ENCODE measurements around the gene PLAC1. TPM values are rescaled to one million over a fixed set of nuclear protein-coding genes. Genes with fewer than 3 reads are reported as not detected.

PLAC1 gene
- total and polyA plus RNA-seq, 2 of the 13 experiments (the other 11 are each of a cell fraction or from before 2014, with no cell fraction given) = 0.40 to 2.7 TPM

DNA sequence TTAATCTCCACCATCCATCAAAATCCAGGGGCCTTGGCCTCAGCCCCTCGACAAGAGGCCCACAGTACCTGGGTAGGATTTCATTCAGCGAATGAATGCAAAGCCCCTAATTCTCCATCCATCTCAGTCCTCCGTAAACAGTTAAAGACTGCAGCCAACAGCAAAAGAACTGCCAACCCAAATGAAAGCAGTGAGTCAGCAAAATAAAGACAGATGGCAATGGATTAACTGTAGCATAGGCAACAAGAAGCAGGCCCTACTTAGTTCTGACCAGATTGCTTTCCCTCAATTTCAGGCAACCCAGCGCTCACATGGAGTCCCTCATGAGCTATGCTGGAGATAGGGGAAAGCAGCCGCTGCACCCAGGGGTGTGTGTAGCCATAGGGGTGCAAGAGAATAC, 21.4 kb downstream of the PLAC1 start:
- no peaks in the 10 kb centered on the region for H4K20me1 ChIP-seq (ENCODE audit: insufficient read depth, low read length)
- BruUV-seq (replicated peaks) = no TSS peak
- TF ChIP-seq, protein P1, sequence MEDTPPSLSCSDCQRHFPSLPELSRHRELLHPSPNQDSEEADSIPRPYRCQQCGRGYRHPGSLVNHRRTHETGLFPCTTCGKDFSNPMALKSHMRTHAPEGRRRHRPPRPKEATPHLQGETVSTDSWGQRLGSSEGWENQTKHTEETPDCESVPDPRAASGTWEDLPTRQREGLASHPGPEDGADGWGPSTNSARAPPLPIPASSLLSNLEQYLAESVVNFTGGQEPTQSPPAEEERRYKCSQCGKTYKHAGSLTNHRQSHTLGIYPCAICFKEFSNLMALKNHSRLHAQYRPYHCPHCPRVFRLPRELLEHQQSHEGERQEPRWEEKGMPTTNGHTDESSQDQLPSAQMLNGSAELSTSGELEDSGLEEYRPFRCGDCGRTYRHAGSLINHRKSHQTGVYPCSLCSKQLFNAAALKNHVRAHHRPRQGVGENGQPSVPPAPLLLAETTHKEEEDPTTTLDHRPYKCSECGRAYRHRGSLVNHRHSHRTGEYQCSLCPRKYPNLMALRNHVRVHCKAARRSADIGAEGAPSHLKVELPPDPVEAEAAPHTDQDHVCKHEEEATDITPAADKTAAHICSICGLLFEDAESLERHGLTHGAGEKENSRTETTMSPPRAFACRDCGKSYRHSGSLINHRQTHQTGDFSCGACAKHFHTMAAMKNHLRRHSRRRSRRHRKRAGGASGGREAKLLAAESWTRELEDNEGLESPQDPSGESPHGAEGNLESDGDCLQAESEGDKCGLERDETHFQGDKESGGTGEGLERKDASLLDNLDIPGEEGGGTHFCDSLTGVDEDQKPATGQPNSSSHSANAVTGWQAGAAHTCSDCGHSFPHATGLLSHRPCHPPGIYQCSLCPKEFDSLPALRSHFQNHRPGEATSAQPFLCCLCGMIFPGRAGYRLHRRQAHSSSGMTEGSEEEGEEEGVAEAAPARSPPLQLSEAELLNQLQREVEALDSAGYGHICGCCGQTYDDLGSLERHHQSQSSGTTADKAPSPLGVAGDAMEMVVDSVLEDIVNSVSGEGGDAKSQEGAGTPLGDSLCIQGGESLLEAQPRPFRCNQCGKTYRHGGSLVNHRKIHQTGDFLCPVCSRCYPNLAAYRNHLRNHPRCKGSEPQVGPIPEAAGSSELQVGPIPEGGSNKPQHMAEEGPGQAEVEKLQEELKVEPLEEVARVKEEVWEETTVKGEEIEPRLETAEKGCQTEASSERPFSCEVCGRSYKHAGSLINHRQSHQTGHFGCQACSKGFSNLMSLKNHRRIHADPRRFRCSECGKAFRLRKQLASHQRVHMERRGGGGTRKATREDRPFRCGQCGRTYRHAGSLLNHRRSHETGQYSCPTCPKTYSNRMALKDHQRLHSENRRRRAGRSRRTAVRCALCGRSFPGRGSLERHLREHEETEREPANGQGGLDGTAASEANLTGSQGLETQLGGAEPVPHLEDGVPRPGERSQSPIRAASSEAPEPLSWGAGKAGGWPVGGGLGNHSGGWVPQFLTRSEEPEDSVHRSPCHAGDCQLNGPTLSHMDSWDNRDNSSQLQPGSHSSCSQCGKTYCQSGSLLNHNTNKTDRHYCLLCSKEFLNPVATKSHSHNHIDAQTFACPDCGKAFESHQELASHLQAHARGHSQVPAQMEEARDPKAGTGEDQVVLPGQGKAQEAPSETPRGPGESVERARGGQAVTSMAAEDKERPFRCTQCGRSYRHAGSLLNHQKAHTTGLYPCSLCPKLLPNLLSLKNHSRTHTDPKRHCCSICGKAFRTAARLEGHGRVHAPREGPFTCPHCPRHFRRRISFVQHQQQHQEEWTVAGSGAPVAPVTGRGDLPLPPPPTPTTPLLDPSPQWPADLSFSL (CRISPR knock-in tag; IDR thresholded peaks at IDR 0.05) = no peak
- TF ChIP-seq NFE2L2 (IDR thresholded peaks at IDR 0.05; ENCODE audit: low read length) (peak; percentile 20; the same call in 1 of the 2 replicates), MAFK (conservative IDR thresholded peaks at IDR 0.05 in 1 of 2, IDR thresholded peaks at IDR 0.05 in 1 of 2; ENCODE audit: low read length in 2 of 2) (peak; percentile 14 to 69; a peak in 2 of 4 replicates), RFXANK (CRISPR knock-in tag; IDR thresholded peaks at IDR 0.05) (no peak), MAFF (IDR thresholded peaks at IDR 0.05; ENCODE audit: low read depth, low read length) (peak; percentile 56), ZFP62 (CRISPR knock-in tag; IDR thresholded peaks at IDR 0.05) (no peak)
- H3K27ac ChIP-seq (ENCODE audit: extremely low read length, insufficient read depth, low read length) = no peak overlapping the region
- 76% methylated on average over 4 of the region's 5 CpGs for WGBS (ENCODE audit: low lambda C conversion rate)
- no peak overlapping the region for H2AFZ ChIP-seq (ENCODE audit: low read length)
- H3K9me3 ChIP-seq (ENCODE audit: low read length) = no peaks in the 10 kb centered on the region
- intact Hi-C loops (cut with micrococcal nuclease; ENCODE audit: unreplicated experiment) (no loop called here), in situ Hi-C loops (cut with HindIII; ENCODE audit: extremely low pct_ligation_motif_present, low pct_unique_long_range_greater_than_20kb) (no loop called here)
- H3K4me1 ChIP-seq (ENCODE audit: insufficient read depth, low read length) = no peaks in the 10 kb centered on the region
- CTCF ChIA-PET (ENCODE audit: low intra/inter-chr PET ratio, low total read pairs) = no interaction called here
- no peak for DNase-seq (ENCODE audit: low spot score)
- no peaks in the 10 kb centered on the region for H3K27me3 ChIP-seq (ENCODE audit: control insufficient read depth in 1 of 2, insufficient read depth in 2 of 2, low read length in 2 of 2)
- H3K9ac ChIP-seq (ENCODE audit: insufficient read depth, low read depth, low read length) = no peak overlapping the region
- POLR2A ChIA-PET = no interaction called here
- FAIRE-seq = no peak
- H3K79me2 ChIP-seq (ENCODE audit: insufficient read depth, low read length) = no peaks in the 10 kb centered on the region
- no peaks in the 10 kb centered on the region for H3K36me3 ChIP-seq (replicated peaks in 1 of 2; ENCODE audit: control insufficient read depth in 1 of 2, insufficient read depth in 2 of 2, low read length in 2 of 2)
- ATAC-seq = no peak
- H3K4me2 ChIP-seq (ENCODE audit: low read depth, low read length) = no peak overlapping the region
- no peak overlapping the region for H3K4me3 ChIP-seq (replicated peaks in 1 of 3; ENCODE audit: insufficient read depth in 1 of 3, low read depth in 2 of 3, low read length in 3 of 3)

Data from HepG2 (cell line).